Body of pancreas (tissue), 4 donors: Measurements from ENCODE around the gene SERPINA4.

ENCODE experiments used
- CTCF ChIP-seq, 7 experiments: fragments of 450-650 bp in 4 of 7; fragments of 200-600 bp in 3 of 7; sonication (generic) in 3 of 7; IDR thresholded peaks; one replicate each; pipeline ENCODE4 v1.5.1; 2016 to 2019; ENCODE audit warnings: antibody characterized with exemption in 7 of 7
- POLR2A ChIP-seq, 3 donors: fragments of 450-650 bp; IDR thresholded peaks; one replicate each; pipeline ENCODE4 v1.6.1; 2016; ENCODE audit warnings: antibody characterized with exemption in 3 of 3, mild to moderate bottlenecking in 2 of 3

DNA sequence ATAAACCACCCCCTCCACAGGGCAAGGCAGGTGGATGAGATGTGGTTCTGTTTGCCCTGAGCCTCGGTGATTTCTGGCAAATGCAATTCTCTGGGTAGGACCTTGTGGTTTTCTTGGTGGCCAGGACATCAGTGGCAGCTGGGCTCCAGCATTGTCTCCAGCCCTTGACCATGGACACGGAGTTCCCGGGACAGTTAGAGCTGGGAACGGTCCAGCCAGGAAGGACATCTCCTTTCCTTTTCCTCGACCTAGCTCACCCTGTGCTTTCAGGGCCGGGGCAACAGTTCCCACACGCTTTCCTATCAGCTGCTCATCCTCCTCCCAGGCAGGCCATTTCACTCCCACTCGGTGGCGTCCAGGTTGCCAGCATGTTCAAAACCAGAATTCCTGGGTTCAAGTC, 9.2 kb downstream of the SERPINA4 start:
- no peak for TF ChIP-seq CTCF (IDR thresholded peaks at IDR 0.05)
- TF ChIP-seq POLR2A (IDR thresholded peaks at IDR 0.05): no peak
